GM18858 (cell line): ENCODE data around the gene PACSIN2.

ENCODE experiments used
- ATAC-seq: cut with Tn5 transposase; IDR thresholded peaks from one replicate; pipeline ENCODE4 v1.9.1; 2021; ENCODE audit not compliant: unreplicated experiment

The PACSIN2 gene

DNA sequence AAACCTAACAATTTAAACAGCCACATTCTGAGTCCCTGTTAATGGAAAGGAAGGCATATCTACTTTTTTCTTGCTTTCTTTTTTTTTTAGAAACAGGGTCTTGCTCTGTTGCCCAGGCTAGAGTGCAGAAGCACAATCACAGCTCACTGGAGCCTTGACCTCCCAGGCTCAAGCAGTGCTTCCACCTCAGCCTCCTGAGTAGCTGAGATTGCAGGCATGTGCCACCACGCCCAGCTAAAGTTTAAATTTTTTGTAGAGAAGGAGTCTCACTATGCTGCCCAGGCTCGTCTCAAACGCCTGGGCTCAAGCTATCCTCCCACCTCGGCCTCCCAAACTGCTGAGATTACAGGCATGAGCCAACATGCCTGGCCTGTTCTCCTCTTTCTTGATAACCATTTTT is 183.2 kb downstream of the PACSIN2 start:
- no peak for ATAC-seq

DNA sequence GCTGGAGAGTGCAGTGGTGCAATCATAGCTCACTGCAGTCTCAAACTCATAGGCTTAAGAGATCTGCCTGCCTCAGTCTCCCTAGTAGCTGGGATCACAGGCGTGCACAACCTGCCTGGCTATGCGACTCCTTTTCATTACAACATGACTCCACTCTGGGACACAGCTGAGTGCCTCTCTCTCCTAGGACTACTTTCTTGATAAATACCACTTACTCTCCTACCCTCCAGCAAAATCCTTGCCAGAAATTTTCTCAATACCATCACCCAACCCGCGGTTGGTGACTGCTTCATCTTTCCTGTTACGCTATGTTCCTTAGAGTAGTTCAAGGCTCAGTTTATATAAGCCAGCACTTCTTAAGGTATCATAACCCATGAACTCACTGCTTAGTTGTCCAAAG is 184.8 kb downstream of the PACSIN2 start:
- ATAC-seq = no peak

DNA sequence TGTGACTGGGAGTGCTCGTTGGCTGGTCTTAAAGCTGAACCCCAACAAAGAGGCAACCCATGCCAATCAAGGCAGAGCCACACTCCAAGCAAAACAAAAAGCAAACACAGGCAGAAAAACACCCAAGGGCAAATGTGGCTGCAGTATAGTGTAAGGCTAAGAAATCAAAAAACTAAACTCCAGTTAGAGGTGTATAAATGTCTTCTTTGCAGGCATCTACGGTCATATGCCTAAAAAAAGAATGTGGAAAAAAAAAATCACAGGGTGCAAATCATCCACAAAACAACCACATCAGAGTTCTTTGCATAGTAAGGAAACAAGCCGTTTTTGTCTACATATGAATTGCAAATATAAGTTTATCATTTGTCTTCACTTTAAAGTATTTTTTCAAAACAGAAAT is 185.6 kb downstream of the PACSIN2 start:
- ATAC-seq = no peak

DNA sequence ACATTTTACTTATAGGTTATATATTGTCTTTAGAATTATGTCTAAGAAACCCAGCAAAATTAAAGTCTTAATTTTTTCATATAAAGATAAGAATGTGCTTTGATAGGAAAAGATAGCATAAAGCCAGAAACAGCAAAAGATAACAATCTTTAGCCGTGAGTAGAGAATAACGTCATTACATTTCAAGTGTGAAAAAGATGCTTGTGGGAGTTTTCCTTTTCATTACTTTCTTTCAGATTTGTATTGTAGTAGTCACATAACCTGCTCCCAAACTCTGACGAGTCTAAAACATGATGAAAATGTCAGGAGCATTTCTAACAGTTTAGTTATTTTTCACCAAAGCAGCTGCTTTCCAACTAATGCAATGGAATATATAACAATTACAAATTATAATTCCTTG is 189.2 kb downstream of the PACSIN2 start:
- ATAC-seq = no peak

DNA sequence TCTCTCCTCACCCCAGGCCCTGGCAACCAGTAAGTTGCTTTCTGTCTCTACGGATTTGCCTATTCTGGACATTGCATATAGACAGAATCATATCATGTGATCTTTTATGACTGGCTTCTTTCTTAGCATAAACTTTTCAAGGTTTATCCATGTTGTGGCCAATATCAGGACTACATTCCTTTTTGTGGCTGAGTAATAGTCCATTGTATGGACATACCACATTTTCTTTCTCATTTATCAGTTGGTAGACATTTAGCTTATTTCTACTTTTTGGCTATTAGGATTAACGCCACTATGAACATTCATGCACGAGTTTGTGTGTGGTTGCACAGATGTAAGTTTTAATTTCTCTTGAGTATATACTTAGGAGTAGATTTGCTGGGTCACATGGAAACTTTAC is 193.6 kb downstream of the PACSIN2 start:
- ATAC-seq = no peak

DNA sequence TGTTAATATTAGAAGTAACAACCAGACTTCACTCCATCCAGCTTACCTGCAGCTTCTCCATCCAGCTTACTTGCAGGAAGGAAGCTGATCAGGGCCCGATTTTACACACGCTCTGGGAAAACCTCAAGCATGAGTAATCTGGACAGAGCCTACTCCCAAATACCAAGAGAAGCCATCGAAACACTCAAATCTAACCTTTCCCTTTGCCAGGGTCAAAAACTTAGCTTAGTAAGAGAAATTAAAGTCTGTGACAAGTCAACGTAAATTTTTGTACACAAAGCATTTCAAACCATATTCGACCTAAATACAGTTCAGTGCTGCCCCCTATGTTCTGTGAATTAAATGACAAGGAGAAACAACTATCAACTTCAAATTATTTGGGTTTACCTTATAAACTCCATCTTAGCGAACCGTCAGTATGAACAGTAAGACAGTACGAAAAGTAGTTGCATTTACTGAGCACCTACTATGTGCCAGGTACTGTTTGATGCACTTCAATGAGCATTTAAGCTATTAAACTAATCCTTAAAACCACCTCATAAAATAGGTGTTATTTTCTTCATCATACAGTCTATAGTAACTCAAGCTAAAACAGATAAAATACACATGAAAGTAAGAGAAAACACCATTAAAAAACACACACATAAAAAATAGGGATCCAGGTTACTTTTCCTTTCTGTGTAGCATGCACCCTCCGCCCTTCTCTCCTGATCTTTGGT is 194.7 kb downstream of the PACSIN2 start:
- ATAC-seq = no peak
